SU-DHL-6 (cell line): ENCODE data around the gene SOCS1.

ENCODE experiments used
- CTCF ChIP-seq: fragments of 200-600 bp; sonication (generic); IDR thresholded peaks from one replicate; pipeline ENCODE4 v1.5.1; 2017; ENCODE audit warnings: antibody characterized with exemption, mild to moderate bottlenecking, low read length, moderate library complexity; ENCODE audit not compliant: insufficient read depth, poor library complexity, severe bottlenecking
- EZH2phosphoT487 ChIP-seq: fragments of 200-600 bp; sonication (generic), shearing (Covaris generic); conservative IDR thresholded peaks from 2 replicates; pipeline ENCODE4 v1.6.1; 2018; ENCODE audit warnings: mild to moderate bottlenecking, antibody characterized with exemption, low read length, moderate library complexity, mixed read lengths

DNA sequence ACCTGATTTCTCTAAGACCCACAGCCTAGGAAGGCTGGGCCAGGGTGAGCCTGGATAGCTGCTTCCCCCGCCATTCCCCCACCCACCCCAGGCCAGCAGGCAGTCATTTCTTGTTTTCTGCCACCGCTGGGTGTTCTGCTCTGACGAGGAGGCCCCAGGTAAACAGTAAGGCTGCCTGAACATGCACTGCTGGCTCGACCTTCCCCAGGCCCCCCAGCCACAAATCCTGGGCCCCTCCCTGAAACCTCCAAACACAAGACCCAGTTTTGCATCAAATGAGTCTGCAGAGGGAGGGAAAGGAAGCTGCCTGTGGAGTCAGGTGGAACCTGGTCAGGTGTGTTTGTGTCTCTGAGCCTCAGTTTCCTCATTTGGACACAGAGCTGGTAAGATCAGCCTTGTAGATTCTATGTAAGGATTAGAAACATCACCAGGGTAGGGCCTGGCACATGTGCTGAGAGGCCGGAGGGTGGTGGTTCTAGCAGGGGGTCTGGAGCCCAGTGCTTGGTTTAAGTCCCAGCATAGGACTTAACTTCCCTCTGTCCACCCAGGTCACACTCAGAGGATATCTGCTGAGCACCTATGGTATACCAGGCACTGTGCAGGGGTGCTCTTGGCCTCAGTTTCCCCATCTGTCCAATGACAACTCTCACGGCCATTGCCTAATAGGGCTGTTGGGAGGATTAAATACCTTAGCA, 44.0 kb upstream of the SOCS1 start:
- no peak for TF ChIP-seq CTCF
- no peak for TF ChIP-seq EZH2phosphoT487
